Dermis microvascular lymphatic vessel endothelial cell (primary cell): ENCODE measurements around the gene CTNNA2. TPM values are rescaled to one million over a fixed set of nuclear protein-coding genes. Genes with fewer than 3 reads are reported as not detected.

ENCODE experiments used
- DNase-seq, 2 donors: peaks; one replicate each; pipeline versions ENCODE4 v3.0.0 to v3.0.0-alpha.2; 2010; ENCODE audit warnings: low read depth in 2 of 2
- total RNA-seq: library from RNA; depleted of rRNA; stranded (reverse); fragments of >200 nt; gene quantifications from 2 replicates; pipeline ENCODE4 v1.2.1, GENCODE V29; 2014

CTNNA2 gene
- total RNA-seq, 1 donor from 2014 or later = not detected

DNA sequence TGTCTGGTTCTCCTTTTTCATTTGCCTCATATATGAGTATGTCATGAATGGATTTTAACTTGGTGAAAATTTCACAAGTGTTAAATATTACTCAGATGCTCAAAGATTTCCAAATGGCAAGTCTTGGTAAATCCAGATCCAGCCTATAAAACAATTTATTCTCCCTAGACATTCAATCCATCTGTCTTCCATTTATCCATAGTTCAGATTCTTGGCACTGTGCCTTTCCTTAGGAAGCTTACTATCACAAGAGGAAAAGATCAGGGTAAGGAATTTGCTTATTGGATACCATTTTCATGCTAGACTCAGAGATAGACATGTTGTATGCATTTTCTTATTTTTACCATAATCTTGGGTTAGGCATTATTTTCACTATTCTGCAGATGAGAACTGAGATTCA lies 864.2 kb downstream of the CTNNA2 start:
- no peak for DNase-seq

- DNase-seq = no peak
These were observed 867.9 kb downstream of the CTNNA2 start for GRCh38 chr2:80380736-80381135.

- DNase-seq = no peak
These were observed 868.8 kb downstream of the CTNNA2 start for GRCh38 chr2:80381666-80382065.

GRCh38 chr2:80392441-80392840 lies 879.6 kb downstream of the CTNNA2 start:
- no peak for DNase-seq

DNA sequence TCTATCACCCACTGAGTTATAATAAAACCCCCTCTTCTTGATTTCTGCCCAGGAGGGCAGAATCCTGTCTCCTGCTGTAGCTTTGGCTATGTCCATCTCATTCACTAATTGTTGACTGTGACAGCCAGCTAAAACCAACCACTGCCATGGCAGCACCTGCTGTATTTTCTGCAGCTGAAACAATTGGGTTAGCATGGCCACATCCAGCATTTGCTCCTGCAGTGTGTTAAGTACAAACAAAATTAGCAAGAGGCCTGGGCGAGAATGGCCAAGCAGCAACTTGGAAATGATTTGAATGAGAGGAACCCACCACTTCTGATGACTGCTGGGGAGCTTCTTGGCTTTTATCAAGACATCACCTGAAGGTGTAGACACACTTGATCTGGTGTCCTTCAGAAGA lies 881.1 kb downstream of the CTNNA2 start:
- DNase-seq = no peak

GRCh38 chr2:80395251-80395650 lies 882.4 kb downstream of the CTNNA2 start:
- DNase-seq = no peak

GRCh38 chr2:80396276-80396675 lies 883.4 kb downstream of the CTNNA2 start:
- no peak for DNase-seq

DNA sequence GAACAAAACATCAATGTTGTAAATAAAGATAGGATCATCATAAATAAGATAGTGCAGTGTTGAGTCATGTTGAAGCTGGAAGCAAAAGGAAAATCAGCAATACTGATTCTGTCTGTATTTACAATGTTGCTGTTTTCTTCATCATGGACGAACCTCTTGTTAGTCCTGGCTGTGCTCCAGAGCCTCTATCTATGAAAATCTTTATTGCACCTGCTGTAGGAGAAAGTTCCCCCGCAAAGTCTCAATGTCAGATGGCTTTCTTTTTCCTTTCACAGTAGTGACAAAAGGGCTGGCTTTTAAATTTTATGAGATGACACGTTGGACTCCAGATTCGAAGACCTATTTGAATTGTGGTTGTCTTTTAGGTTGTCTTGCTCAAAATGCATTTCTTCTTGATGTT lies 890.2 kb downstream of the CTNNA2 start:
- DNase-seq = no peak

GRCh38 chr2:80407377-80407776 lies 894.5 kb downstream of the CTNNA2 start:
- no peak for DNase-seq

GRCh38 chr2:80410346-80410745 lies 897.5 kb downstream of the CTNNA2 start:
- DNase-seq = no peak

GRCh38 chr2:80413136-80413535 lies 900.3 kb downstream of the CTNNA2 start:
- DNase-seq = no peak

DNA sequence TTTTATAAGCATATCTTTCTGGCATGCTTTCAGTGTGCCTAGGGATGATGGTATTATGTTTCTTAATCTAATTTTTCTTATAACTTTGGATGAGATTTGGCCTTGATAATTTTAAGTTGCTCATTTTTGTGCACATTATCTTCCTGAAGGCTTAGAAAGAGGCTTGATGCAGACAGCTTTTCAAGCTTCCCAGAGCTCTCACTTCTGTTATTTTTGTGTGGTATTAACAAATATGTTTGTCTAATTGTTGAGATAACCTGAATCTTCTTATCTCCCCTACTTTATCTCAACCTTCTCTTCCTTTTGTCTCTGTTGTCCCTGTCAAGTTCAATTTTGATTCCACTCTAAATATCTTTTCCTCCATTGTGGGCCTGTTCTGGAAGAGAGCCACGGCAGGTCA lies 904.9 kb downstream of the CTNNA2 start:
- DNase-seq = no peak

GRCh38 chr2:80420530-80421208 lies 907.8 kb downstream of the CTNNA2 start:
- no peak for DNase-seq

DNA sequence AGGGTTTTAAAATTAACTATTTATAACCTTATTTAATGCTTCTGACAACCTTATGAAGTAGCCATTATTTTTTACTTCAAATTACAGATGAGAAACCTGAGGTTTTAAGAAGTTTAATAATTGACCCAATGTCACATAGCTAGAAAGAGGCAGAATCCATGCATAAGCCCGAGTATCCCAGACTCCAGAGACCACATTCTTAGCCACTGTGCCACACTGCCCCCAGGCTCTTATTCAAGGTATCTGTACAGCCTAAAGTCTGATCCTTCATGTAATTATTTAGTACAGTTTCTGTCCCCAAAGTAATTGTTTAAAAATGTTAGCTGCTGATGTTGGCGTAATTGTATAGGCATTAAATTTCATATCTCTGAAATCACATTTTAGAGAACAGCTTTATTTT lies 916.4 kb downstream of the CTNNA2 start:
- no peak for DNase-seq

DNA sequence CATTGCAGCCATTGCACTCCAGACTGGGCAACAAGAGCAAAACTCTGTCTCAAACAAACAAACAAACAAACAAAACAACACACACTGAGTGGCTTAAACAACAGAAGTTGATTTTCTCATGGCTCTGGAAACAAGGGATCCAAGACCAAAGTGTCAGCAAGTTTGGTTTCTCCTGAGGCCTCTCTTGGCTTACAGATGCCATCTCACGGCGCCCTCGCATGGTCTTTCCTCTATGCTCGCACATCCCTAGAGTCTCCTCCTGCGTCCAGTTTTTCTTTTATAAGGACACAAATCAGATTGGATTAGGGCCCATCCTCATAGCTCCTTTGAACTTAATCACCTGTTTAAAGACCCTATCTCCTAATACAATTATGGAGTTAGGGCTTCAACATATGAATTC lies 925.1 kb downstream of the CTNNA2 start:
- no peak for DNase-seq

GRCh38 chr2:80438686-80439085 lies 925.8 kb downstream of the CTNNA2 start:
- no peak for DNase-seq

DNA sequence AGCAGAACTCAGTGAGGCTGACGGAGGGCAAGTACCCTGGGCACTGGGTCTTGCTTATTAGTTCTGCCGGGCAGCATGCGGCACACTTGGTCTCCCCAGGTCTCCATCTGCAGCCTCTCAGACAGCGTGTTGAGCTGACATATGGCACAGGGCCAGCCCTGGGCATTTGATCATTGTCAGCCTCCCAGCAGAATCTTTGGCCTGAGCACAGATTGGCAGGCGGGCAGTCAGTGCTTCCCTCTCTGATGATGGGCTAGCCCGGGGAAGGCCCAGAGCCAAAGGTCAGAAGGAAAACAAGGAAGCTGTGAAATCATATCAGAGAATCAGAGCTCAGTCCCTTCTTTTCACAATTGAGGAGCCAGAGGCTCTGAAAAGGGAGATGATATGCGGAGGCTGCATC lies 941.8 kb downstream of the CTNNA2 start:
- DNase-seq = no peak

- DNase-seq = no peak
These were observed 946.2 kb downstream of the CTNNA2 start for GRCh38 chr2:80459028-80459427.

- no peak for DNase-seq
These were observed 948.8 kb downstream of the CTNNA2 start for GRCh38 chr2:80461505-80462197.

GRCh38 chr2:80462654-80463053 lies 949.8 kb downstream of the CTNNA2 start:
- DNase-seq = no peak

GRCh38 chr2:80464275-80464674 lies 951.4 kb downstream of the CTNNA2 start:
- DNase-seq = no peak

- DNase-seq = no peak
These were observed 954.5 kb downstream of the CTNNA2 start for GRCh38 chr2:80467262-80467811.

DNA sequence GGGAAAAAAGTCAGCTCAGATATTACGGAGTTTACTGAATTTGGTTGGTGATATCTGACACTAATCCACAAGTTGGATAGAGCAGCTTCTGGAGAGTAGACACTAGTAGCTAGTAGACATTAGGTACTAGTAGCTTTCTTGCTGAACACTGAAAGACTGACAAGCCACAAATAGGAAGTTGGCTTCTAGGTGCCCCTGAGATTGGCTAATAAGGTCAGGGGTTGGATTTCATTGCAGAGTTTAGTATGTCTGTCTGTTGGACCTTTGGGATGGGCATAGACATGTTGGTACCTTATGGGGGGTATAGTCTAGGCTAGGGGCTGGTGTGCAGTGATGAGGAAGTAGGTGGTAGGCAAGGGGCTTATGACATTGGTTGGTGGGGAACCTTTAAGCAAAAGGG lies 956.6 kb downstream of the CTNNA2 start:
- DNase-seq = no peak
